Motor neuron (in vitro differentiated cells): ENCODE results near the gene PPP2R5C. TPM values are rescaled to one million over a fixed set of nuclear protein-coding genes. Genes with fewer than 3 reads are reported as not detected.

Source experiments
- ATAC-seq, 8 experiments: fragments of 200-7000 bp; cut with Tn5 transposase; replicated peaks in 6 of 8; 2 replicates each; pipeline ENCODE4 v1.8.0; 2021; ENCODE audit warnings: mild to moderate bottlenecking in 8 of 8, moderate library complexity in 8 of 8
- H3K27ac ChIP-seq, 2 donors: fragments of 250-450 bp; sonication (Bioruptor Pico); 2 replicates each; pipeline ENCODE4 v1.9.0; 2021; ENCODE audit warnings: antibody characterized with exemption in 2 of 2, mild to moderate bottlenecking in 2 of 2, moderate library complexity in 1 of 2
- H3K4me1 ChIP-seq, 2 donors: fragments of 250-450 bp; sonication (Bioruptor Pico); replicated peaks in 1 of 2; 2 replicates each; pipeline ENCODE4 v1.6.1; 2021; ENCODE audit warnings: antibody characterized with exemption in 2 of 2, mild to moderate bottlenecking in 2 of 2, moderate library complexity in 1 of 2
- H3K4me3 ChIP-seq, 5 donors: fragments of 250-450 bp; sonication (Bioruptor Pico); 2 replicates each; pipeline ENCODE4 v1.9.0; 2021; ENCODE audit warnings: antibody characterized with exemption in 5 of 5, mild to moderate bottlenecking in 5 of 5, moderate library complexity in 4 of 5
- WGBS, 10 experiments: fragments of 450-650 bp; shearing (Covaris generic); methylation state at CpG; one replicate each; pipeline ENCODE4 v1.0.0; 2022; 5-methylcytosine and 5-hydroxymethylcytosine counted together
- in situ Hi-C, 9 experiments: fragments of 400-800 bp; cut with MboI; loops; one replicate each; pipeline ENCODE4 v1.15.0; 2021; ENCODE audit warnings: low sequenced_read_pairs in 9 of 9, low pct_unique_long_range_greater_than_20kb in 2 of 9; ENCODE audit not compliant: unreplicated experiment in 9 of 9
- total RNA-seq, 8 experiments: library from RNA; unstranded; fragments of 300-600 nt; gene quantifications; 2 replicates each; pipeline versions ENCODE4 v1.2.3 to v1.2.4, GENCODE V29; 2022

The PPP2R5C gene
- total RNA-seq, 8 experiments from 2014 or later = 84.4 to 112 (median 94.7) TPM

- in situ Hi-C loops = no loop called here
- WGBS, 10 experiments = 89 to 100% (median 97%) methylated on average over 1 to 7 of the region's 7 CpGs; no CpG with 5 or more reads in 5 of the 10 experiments
- Histone ChIP-seq H3K4me3 (no peak overlapping the region), H3K4me1 (no peaks in the 10 kb centered on the region), H3K27ac (no peak overlapping the region)
- no peak for ATAC-seq
These were observed 116.3 kb downstream of the PPP2R5C start for GRCh38 chr14:101877766-101878165.

DNA sequence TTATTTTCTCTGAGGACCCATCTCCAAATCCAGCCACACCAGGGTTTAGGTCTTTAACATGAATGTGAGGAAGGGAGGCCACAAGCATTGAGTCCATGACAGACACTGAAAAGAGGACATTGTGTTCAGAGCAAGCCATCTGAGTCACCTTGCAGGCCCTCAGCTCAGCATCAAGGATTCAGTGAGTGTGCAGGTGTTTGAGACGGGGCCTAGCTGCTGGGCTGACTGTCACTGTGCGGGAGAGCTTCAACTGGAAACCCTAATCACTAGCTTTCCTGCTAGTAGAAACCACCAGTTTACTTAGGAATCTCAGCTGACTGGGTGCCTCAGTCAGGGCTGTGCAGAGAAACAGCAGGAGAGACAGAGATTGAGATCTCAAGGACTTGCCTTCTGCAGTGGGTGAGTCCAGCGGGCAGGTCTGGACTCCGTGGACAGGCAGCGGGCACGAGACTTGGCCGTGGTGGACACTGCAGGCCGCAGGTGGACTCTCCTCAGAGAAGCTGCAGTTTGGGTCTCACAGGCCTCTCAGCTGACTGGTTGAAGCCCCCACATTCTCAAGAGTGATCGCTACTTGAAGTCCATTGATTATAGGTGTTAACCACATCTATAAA is 116.8 kb downstream of the PPP2R5C start:
- Histone ChIP-seq H3K4me3 (no peak overlapping the region), H3K27ac (no peak overlapping the region), H3K4me1 (no peaks in the 10 kb centered on the region)
- no peak for ATAC-seq
- 93 to 100% (median 100%) methylated on average over 1 to 5 of the region's 9 CpGs; no CpG with 5 or more reads in 5 of the 10 experiments for WGBS, 10 experiments
- in situ Hi-C loops = no loop called here

DNA sequence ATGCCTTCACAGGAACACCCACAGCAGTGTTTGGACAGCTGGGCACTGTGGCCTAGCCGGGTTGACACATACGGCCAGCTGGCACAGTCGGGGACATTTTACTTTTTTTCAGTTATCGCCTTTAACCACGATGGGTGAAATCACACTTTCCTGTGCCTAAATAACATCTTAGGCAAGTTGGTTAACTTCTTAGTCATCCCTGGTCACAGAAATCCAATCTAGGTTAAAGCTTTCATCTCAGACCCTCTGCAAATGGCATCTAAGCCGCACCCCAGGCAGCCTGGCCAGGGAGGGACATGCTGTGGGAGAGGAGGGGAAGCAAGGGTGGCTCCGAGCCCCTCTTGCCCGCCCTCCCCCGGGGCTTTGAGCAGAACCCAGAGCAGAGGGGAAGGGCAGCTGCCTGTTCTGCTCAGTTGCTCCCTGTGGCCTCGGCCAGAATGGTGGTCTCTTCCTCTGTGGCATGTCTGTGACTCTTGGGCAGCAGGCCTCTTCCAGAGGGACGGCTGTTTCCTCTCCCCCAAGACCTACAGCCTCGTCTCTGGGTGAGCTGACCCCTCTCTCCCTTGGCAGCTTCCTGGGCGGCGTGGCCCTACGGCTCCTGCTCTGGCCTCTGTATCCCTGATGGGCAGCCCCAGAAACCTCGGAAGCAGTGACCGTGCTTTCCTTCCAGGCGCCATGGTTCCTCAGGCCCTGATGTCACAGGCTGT is 117.5 kb downstream of the PPP2R5C start:
- H3K4me3 ChIP-seq = no peak overlapping the region
- in situ Hi-C loops = no loop called here
- no peak overlapping the region for H3K27ac ChIP-seq
- ATAC-seq = no peak
- 69 to 100% (median 93%) methylated on average over 1 to 8 of the region's 18 CpGs; no CpG with 5 or more reads in 4 of the 10 experiments for WGBS, 10 experiments
- H3K4me1 ChIP-seq = no peaks in the 10 kb centered on the region

GRCh38 chr14:101879529-101880336 is 118.2 kb downstream of the PPP2R5C start:
- in situ Hi-C loops = no loop called here
- no peak for ATAC-seq
- Histone ChIP-seq H3K27ac (no peak overlapping the region), H3K4me1 (no peaks in the 10 kb centered on the region), H3K4me3 (no peak overlapping the region)
- WGBS, 10 experiments = 87 to 100% (median 96%) methylated on average over 1 to 4 of the region's 15 CpGs; no CpG with 5 or more reads in 2 of the 10 experiments

DNA sequence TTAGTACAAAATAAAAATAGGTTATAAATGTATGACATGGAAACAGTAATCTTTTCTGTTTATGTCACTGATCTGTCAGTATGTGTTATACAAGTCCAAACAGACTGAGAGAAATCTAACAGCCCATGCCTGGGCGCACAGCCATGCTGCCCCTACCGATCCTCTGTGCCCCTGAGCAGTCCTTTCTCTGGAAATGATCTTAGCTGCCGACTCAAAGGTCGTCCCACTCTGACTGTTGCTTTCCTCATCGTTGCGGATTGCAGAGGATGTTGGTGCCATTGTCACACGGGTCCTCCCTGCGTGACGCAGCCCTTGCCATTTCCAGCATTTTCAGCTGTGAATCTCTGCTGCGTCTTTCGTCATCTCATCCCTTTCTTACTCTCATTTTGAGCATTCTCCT is 119.9 kb downstream of the PPP2R5C start:
- no peak overlapping the region for H3K4me3 ChIP-seq
- no peak overlapping the region for H3K27ac ChIP-seq
- no peak for ATAC-seq
- WGBS, 10 experiments = 72 to 100% (median 92%) methylated on average over 1 to 10 of the region's 11 CpGs; no CpG with 5 or more reads in 1 of the 10 experiments
- in situ Hi-C loops = no loop called here
- no peaks in the 10 kb centered on the region for H3K4me1 ChIP-seq

DNA sequence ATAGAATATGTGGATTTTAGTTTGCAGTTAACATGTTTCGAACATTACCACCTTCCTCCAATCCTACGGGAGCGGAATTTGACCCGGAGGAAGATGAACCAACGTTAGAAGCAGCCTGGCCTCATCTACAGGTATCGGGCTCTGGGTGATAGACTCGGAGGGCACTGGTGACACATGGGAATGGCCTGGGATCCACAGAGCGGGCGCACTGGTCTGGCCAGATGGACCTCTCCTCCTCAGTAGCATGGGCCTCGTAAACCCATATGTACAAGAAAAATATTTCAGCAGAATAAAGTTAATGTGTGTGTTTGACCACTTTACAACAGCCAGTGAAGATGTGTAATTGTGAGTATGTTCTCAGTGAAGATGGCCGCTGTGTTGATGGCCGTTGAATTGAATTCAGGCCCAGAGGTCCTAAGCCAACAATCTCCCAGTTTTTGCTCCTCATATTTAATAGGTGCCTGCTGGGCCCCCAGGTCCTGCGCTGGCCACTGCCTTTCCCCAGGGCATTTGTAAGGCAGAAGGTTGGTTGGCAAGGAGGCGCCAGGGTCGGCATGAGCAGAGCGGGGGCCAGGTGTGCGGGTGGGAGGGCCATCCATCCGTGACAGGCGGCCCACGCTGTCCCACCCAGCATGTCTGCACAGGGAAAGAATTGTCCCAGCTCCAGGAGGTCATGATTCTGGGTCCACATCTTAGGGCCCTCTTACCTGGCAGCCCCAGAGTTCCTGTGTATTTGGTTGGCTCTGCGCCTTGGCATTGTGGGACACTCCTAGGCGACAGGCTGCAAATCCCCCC is 120.8 kb downstream of the PPP2R5C start:
- Histone ChIP-seq H3K4me3 (no peak overlapping the region), H3K4me1 (no peaks in the 10 kb centered on the region), H3K27ac (no peak overlapping the region)
- in situ Hi-C loops = no loop called here
- 80 to 100% (median 95%) methylated on average over 2 to 15 of the region's 22 CpGs; no CpG with 5 or more reads in 3 of the 10 experiments for whole genome bisulfite sequencing, 10 experiments
- ATAC-seq = no peak

GRCh38 chr14:101884089-101884933 is 122.8 kb downstream of the PPP2R5C start:
- in situ Hi-C loops = no loop called here

DNA sequence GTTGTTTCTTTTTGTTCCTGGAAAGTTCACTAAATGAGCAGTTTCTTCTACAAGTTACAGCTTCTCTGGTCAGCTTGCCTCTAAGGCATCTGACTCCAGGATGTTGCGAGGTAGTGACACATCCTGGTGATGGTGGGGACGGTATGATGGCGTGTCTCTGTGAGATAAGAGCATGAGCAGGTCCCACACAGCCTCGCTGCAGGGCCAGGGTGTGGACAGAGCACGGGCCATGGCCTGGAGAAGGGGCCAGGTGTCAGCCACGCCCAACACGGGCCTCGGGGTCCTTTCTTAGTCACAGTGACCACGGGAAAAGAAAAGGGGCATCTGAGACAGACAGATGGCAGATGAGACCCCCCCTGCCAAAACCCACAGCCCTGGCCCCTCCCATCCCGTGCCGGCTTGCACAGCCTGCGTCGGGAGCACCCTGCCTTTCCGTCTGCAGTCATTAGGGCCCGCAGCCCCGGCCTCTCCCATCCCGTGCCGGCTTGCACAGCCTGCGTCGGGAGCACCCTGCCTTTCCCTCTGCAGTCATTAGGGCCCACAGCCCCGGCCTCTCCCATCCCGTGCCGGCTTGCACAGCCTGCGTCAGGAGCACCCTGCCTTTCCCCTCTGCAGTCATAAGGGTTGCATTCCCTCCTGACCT is 123.5 kb downstream of the PPP2R5C start:
- Histone ChIP-seq H3K4me1 (no peaks in the 10 kb centered on the region), H3K4me3 (no peak overlapping the region), H3K27ac (no peak overlapping the region)
- 78 to 100% (median 95%) methylated on average over 1 to 9 of the region's 24 CpGs; no CpG with 5 or more reads in 4 of the 10 experiments for WGBS, 10 experiments
- in situ Hi-C loops = no loop called here
- no peak for ATAC-seq

More at GRCh38 chr14:101884089-101884933, 122.8 kb downstream of the PPP2R5C start:
- no peak for ATAC-seq
- H3K27ac ChIP-seq = no peak overlapping the region
- 80 to 100% (median 95%) methylated on average over 1 to 11 of the region's 17 CpGs; no CpG with 5 or more reads in 3 of the 10 experiments for WGBS, 10 experiments
- no peak overlapping the region for H3K4me3 ChIP-seq
- H3K4me1 ChIP-seq = no peaks in the 10 kb centered on the region

- in situ Hi-C loops = no loop called here
- Histone ChIP-seq H3K4me1 (no peaks in the 10 kb centered on the region), H3K4me3 (no peak overlapping the region), H3K27ac (no peak overlapping the region)
- ATAC-seq = no peak
- WGBS, 10 experiments = 94 to 100% (median 100%) methylated on average over 1 to 9 of the region's 11 CpGs; no CpG with 5 or more reads in 5 of the 10 experiments
These were observed 125.7 kb downstream of the PPP2R5C start for GRCh38 chr14:101887219-101887618.

DNA sequence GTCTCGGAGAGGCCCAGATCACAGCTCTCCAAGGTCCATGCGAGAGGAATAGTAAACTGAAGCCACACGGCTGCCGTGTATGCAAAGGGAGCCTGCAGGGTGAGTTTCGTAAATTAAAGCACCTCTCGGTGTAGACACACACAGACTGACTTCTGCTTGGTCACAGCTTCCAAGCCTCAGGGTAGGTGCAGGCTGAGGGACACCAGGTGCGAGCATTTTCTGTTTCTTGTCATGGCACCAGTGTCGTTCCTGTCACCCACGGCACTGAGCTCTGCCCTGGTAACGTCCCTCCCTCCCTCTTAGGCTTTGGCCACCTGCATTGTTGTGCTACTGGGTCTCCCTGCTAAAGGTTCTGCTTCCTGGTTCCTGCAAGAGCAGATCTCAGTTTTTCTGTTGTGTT is 126.7 kb downstream of the PPP2R5C start:
- Histone ChIP-seq H3K4me1 (no peaks in the 10 kb centered on the region), H3K27ac (no peak overlapping the region), H3K4me3 (no peak overlapping the region)
- no peak for ATAC-seq
- 33 to 100% (median 92%) methylated on average over 1 to 8 of the region's 10 CpGs; no CpG with 5 or more reads in 2 of the 10 experiments for WGBS, 10 experiments
- in situ Hi-C loops = no loop called here

DNA sequence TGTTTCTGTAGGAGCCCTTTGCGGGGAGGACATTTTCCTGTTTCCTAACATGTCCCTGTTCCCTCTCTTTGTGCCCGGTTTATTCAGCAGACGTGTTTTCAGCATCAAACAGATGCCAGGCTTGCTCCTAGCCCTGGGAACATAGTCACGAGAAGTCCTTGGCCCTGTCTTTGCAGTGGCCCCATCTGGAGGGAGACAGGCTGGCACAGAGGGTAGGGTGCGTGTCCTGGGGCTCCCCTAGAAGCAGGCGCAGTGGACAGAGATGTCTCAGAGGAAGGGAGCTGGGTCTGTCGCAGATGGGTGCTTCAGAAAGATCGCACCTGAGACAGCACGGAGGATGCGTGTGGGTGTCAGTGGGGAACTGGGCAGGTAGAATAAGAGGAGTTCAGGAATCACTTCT is 127.9 kb downstream of the PPP2R5C start:
- Histone ChIP-seq H3K4me1 (no peaks in the 10 kb centered on the region), H3K27ac (no peak overlapping the region), H3K4me3 (no peak overlapping the region)
- in situ Hi-C loops = no loop called here
- ATAC-seq = no peak
- WGBS, 10 experiments = 75 to 100% (median 95%) methylated on average over 1 to 8 of the region's 10 CpGs; no CpG with 5 or more reads in 1 of the 10 experiments
